ENCODE results near the gene RBP7.
"Not testable (repeated sequence)": the region's sequence is repeated elsewhere in the genome, so short reads cannot be mapped to it uniquely, and the experiment has no call there.

The RBP7 gene

DNA sequence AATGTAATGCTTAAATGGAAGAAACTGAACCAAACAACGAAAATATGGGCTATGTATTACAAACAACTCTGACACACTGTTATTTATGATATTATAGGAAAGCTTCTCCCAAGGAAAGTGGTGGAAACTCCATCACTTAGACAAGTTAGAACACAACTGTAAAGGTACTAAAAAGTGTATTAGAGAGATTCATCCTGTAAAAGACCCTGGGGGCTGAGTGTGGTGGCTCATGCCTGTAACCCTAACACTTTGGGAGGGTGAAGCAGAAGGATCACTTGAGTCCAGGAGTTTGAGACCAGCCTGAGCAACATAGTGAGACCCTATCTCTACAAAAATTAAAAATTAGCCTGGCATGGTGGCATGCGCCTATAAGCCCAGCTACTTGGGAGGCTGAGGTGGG lies 28.3 kb downstream of the RBP7 start:
- Histone ChIP-seq H3K27ac (no peak overlapping the region), H3K27me3 (ENCODE audit: insufficient read depth, low read depth, severe bottlenecking) (no peaks in the 10 kb centered on the region), H3K4me3 (ENCODE audit: low read depth, low read length) (no peak overlapping the region), H3K9me3 (ENCODE audit: severe bottlenecking) (peaks cover 11% of the 10 kb centered on the region), H3K36me3 (no peaks in the 10 kb centered on the region)
- TF ChIP-seq, protein P1, sequence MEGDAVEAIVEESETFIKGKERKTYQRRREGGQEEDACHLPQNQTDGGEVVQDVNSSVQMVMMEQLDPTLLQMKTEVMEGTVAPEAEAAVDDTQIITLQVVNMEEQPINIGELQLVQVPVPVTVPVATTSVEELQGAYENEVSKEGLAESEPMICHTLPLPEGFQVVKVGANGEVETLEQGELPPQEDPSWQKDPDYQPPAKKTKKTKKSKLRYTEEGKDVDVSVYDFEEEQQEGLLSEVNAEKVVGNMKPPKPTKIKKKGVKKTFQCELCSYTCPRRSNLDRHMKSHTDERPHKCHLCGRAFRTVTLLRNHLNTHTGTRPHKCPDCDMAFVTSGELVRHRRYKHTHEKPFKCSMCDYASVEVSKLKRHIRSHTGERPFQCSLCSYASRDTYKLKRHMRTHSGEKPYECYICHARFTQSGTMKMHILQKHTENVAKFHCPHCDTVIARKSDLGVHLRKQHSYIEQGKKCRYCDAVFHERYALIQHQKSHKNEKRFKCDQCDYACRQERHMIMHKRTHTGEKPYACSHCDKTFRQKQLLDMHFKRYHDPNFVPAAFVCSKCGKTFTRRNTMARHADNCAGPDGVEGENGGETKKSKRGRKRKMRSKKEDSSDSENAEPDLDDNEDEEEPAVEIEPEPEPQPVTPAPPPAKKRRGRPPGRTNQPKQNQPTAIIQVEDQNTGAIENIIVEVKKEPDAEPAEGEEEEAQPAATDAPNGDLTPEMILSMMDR (IDR thresholded peaks at IDR 0.05; ENCODE audit: low read depth, low read length) = no peak
- no peak for DNase-seq

DNA sequence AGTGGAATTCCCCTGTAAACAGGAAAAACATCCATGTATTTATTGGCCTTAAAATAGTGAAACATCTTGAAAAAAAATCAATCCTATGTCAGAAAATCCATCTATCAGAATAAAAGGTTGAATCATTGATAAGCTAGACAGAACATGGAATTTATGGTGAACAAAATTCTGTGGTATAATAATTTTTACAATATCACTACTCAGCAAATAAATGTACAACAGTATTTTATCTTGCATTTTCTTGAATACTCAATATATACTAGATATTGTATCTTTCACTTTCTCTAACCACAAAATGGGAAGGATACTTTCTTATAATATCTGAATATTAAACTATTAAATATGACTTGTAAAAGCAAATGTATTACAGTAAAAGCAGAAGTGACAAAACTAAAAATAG lies 30.0 kb downstream of the RBP7 start:
- H3K4me3 ChIP-seq (ENCODE audit: low read depth, low read length) = no peak overlapping the region
- H3K9me3 ChIP-seq (ENCODE audit: severe bottlenecking) = peaks cover 11% of the 10 kb centered on the region
- H3K27ac ChIP-seq = no peak overlapping the region
- no peaks in the 10 kb centered on the region for H3K27me3 ChIP-seq (ENCODE audit: insufficient read depth, low read depth, severe bottlenecking)
- DNase-seq = no peak
- TF ChIP-seq, protein P1 (IDR thresholded peaks at IDR 0.05; ENCODE audit: low read depth, low read length) = no peak
- H3K36me3 ChIP-seq = no peaks in the 10 kb centered on the region

DNA sequence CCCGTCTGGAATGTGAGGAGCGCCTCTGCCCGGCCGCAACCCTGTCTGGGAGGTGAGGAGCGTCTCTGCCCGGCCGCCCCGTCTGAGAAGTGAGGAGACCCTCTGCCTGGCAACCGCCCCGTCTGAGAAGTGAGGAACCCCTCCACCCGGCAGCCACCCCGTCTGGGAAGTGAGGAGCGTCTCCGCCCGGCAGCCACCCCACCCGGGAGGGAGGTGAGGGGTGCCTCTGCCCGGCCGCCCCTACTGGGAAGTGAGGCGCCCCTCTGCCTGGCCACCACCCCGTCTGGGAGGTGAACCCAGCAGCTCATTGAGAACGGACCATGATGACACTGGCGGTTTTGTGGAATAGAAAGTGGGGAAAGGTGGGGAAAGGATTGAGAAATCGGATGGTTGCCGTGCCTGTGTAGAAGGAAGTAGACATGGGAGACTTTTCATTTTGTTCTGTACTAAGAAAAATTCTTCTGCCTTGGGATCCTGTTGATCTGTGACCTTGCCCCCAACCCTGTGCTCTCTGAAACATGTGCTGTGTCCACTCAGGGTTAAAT lies 32.0 kb downstream of the RBP7 start:
- H3K4me3 ChIP-seq (ENCODE audit: low read depth, low read length) = not testable (repeated sequence)

DNA sequence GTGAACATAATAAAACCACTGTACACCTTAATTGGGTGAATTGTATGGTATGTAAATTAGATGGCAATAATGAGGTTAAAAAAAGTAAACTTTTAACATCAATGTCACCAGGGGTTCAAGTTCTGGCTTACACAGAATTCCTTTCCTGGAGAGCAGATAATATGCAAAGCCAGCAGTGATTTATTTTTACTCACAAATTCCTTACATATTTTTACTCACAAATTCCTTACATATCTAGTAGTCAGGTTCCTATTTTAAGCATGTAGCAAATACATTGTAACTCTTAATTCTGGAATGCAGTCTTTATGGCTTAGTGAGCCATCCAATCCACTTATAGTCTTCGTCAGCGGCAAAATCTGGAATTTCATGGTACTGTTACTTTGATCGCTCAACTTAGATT lies 34.4 kb downstream of the RBP7 start:
- no peak for DNase-seq
- Histone ChIP-seq H3K9me3 (ENCODE audit: severe bottlenecking) (peaks cover 5% of the 10 kb centered on the region), H3K36me3 (peaks cover 4% of the 10 kb centered on the region), H3K4me3 (ENCODE audit: low read depth, low read length) (no peak overlapping the region), H3K27me3 (ENCODE audit: insufficient read depth, low read depth, severe bottlenecking) (no peaks in the 10 kb centered on the region), H3K27ac (no peak overlapping the region)
- TF ChIP-seq, protein P1 (IDR thresholded peaks at IDR 0.05; ENCODE audit: low read depth, low read length) = no peak

More for the DNA sequence above, 32.0 kb downstream of the RBP7 start:
- H3K27me3 ChIP-seq (ENCODE audit: insufficient read depth, low read depth, severe bottlenecking); H3K36me3 ChIP-seq; DNase-seq: not testable (repeated sequence)
- H3K27ac ChIP-seq = peak overlapping the region; percentile 55
- peaks cover 11% of the 10 kb centered on the region for H3K9me3 ChIP-seq (ENCODE audit: severe bottlenecking)

DNA sequence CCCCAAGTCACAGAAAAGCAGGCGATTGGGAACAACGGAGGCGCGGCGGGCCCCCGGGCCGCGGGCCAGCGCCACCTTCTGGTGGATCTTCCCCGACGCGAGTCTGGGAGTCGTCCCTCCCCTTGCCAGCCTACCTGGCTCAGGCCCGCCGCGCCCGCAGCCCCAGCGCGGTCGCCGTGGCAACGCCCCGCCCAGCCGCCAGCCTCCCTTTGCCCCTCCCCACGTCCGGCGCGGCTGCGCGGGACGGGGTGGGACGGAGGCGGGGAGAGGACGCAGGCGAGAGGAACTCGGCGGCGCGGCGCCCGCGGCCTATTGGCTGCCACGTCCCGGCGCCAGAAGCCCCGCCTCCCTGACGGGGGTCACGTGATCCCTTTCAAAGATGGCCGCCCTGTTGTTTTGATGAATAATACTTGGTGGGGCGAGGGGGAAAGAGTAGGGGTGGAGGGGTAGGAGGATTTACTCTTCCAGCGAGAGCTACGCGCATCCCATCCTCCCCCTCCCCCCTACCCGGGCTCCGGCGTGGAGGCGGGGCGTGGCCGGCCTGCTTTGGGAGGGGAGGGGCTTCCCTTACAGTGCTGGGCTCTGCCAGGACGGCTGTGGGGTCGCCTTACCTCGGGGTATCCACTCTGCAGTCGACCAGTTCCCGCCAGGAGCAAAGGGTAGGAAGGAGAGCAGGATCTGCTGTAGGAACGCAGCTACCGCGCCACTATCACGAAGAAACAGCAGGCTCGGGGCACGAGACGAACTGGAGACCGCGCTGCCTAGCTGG lies 35.7 kb downstream of the RBP7 start, which contains the start of gene UBE4B:
TSS of gene UBE4B (plus strand) at position 369 of the 769 bp plus-strand sequence. CDS start 713 bp downstream, outside the sequence.
- Histone ChIP-seq H3K27ac (peak within 1 kb of the TSS; percentile 93), H3K27me3 (ENCODE audit: insufficient read depth, low read depth, severe bottlenecking) (no peaks in the 10 kb centered on the region), H3K9me3 (ENCODE audit: severe bottlenecking) (peaks cover 2% of the 10 kb centered on the region), H3K4me3 (ENCODE audit: low read depth, low read length) (peak within 1 kb of the TSS; percentile 72), H3K36me3 (peaks cover 18% of the 10 kb centered on the region)
- TF ChIP-seq, protein P1 (IDR thresholded peaks at IDR 0.05; ENCODE audit: low read depth, low read length) = peak; percentile 92
- peak; percentile 98 for DNase-seq

DNA sequence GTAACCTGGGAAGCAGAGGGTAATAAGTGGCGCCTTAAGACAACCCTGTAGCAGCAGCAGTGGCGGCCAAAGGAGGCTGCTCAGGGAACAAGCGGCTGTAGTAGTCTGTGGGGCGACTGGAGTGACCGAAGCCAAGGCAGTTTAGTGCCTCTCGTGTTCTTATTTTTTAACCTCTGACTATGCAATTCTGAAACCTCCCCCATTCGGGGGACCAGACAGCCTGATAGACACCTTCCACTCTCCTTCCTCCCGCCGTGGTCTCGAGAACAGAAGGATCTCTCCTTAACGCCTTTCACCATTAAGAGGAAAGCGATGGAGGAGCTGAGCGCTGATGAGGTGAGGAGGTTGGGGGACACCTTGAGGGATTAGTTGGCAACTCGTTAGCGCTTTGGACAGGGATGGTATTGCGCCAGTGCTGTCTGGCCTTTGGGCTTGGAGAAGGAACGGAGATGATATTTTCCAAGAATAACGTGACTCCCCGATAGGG lies 36.4 kb downstream of the RBP7 start:
- Histone ChIP-seq H3K4me3 (ENCODE audit: low read depth, low read length) (peak overlapping the region; percentile 72), H3K9me3 (ENCODE audit: severe bottlenecking) (peaks cover under 1% of the 10 kb centered on the region), H3K27me3 (ENCODE audit: insufficient read depth, low read depth, severe bottlenecking) (no peaks in the 10 kb centered on the region), H3K27ac (peak overlapping the region; percentile 93), H3K36me3 (peaks cover 24% of the 10 kb centered on the region)
- TF ChIP-seq, protein P1 (IDR thresholded peaks at IDR 0.05; ENCODE audit: low read depth, low read length) = peak; percentile 21; the same call in 1 of the 2 replicates
- peak; percentile 65 for DNase-seq

All from WERI-Rb-1 (cell line).